HCT116 (cell line): Measurements from ENCODE around the gene PNPLA2. TPM values are rescaled to one million over a fixed set of nuclear protein-coding genes. Genes with fewer than 3 reads are reported as not detected.

ENCODE experiments used
- ATAC-seq: fragments of 200-7000 bp; cut with Tn5 transposase; 2 replicates; pipeline ENCODE4 v1.9.1; 2020; ENCODE audit warnings: mild to moderate bottlenecking, moderate library complexity
- BruUV-seq: library from RNA; stranded (reverse); fragments of 400-500 nt; replicated peaks from 2 replicates; lab custom pipeline; 2021; lab: Mats Ljungman, UMichigan
- CTCF ChIA-PET: fragments of 300-600 bp; sonication (Branson Sonifier 250); formaldehyde crosslinking; loops from one replicate; lab custom pipeline; 2021; ENCODE audit warnings: antibody characterized with exemption; lab: Charles Lee
- POLR2A ChIA-PET: fragments of 300-600, 350-600 bp; sonication (Branson Sonifier 250); formaldehyde crosslinking; loops from one replicate; lab custom pipeline; 2021; ENCODE audit warnings: antibody characterized with exemption; lab: Charles Lee
- RAD21 ChIA-PET, 2 experiments: fragments of 300-600 bp; sonication (Branson Sonifier 250); formaldehyde crosslinking; loops; one replicate each; lab custom pipeline; 2023; ENCODE audit warnings: low total read pairs in 2 of 2; ENCODE audit not compliant: uncharacterized antibody in 2 of 2, unreplicated experiment in 2 of 2, low non-redundant PET in 1 of 2; lab: Charles Lee
- DNase-seq: peaks from one replicate; pipeline ENCODE4 v3.0.0-alpha.2; 2010; ENCODE audit warnings: low read depth, low spot score
- H2AFZ ChIP-seq: fragments of 200-600 bp; shearing (Covaris generic), sonication (generic); 2 replicates; pipeline ENCODE4 v1.6.1; 2017; ENCODE audit warnings: low read depth, mixed run types, mixed read lengths, antibody characterized with exemption, low read length; ENCODE audit not compliant: poor library complexity, severe bottlenecking
- H3K27ac ChIP-seq: 2 replicates; pipeline ENCODE4 v1.5.1; 2012; ENCODE audit warnings: low read depth, low read length
- H3K27me3 ChIP-seq: fragments of 200-600 bp; sonication (generic); 2 replicates; pipeline ENCODE4 v1.6.1; 2016; ENCODE audit warnings: mixed run types, low read length, mixed read lengths; ENCODE audit not compliant: insufficient read depth
- H3K36me3 ChIP-seq, 2 experiments: fragments of 200-500 bp in 1 of 2; fragments of 200-600 bp in 1 of 2; sonication (Bioruptor generic) in 1 of 2; sonication (generic) in 1 of 2; 2 replicates each; pipeline versions ENCODE4 v1.5.1 to v1.6.1; 2014 to 2016; ENCODE audit warnings: low read length in 2 of 2, inconsistent platforms in 1 of 2, mixed read lengths in 1 of 2, mixed run types in 1 of 2; ENCODE audit not compliant: insufficient read depth in 2 of 2, control insufficient read depth in 1 of 2
- H3K4me1 ChIP-seq, 2 experiments: fragments of 200-600 bp in 1 of 2; sonication (generic) in 1 of 2; 2 replicates each; pipeline versions ENCODE4 v1.5.1 to v1.6.1; 2012 to 2017; ENCODE audit warnings: low read length in 2 of 2, inconsistent platforms in 1 of 2, mild to moderate bottlenecking in 1 of 2, mixed read lengths in 1 of 2, mixed run types in 1 of 2, moderate library complexity in 1 of 2; ENCODE audit not compliant: insufficient read depth in 2 of 2, control insufficient read depth in 1 of 2
- H3K4me2 ChIP-seq: fragments of 200-600 bp; sonication (generic); 2 replicates; pipeline ENCODE4 v1.6.1; 2017; ENCODE audit warnings: mixed run types, low read length, mixed read lengths
- H3K4me3 ChIP-seq, 2 experiments: fragments of 200-600 bp in 1 of 2; sonication (generic) in 1 of 2; replicated peaks in 1 of 2; 2 replicates each; pipeline ENCODE4 v1.5.1; 2011 to 2016; ENCODE audit warnings: low read length in 2 of 2, control low read depth in 1 of 2, low read depth in 1 of 2, mild to moderate bottlenecking in 1 of 2, mixed read lengths in 1 of 2, mixed run types in 1 of 2
- H3K79me2 ChIP-seq: fragments of 200-600 bp; sonication (generic); 2 replicates; pipeline ENCODE4 v1.6.1; 2017; ENCODE audit warnings: mild to moderate bottlenecking, mixed run types, low read length, moderate library complexity, mixed read lengths; ENCODE audit not compliant: insufficient read depth
- H3K9ac ChIP-seq: fragments of 200-600 bp; sonication (generic); 2 replicates; pipeline ENCODE4 v1.6.1; 2016; ENCODE audit warnings: low read length, mixed read lengths
- H3K9me2 ChIP-seq: fragments of 200-600 bp; sonication (generic), shearing (Covaris generic); 2 replicates; pipeline ENCODE4 v1.6.1; 2017; ENCODE audit warnings: mixed run types, mild to moderate bottlenecking, moderate library complexity; ENCODE audit not compliant: insufficient read depth
- H3K9me3 ChIP-seq, 2 experiments: fragments of 200-500 bp in 1 of 2; fragments of 200-600 bp in 1 of 2; sonication (Bioruptor generic) in 1 of 2; sonication (generic) in 1 of 2; 2 replicates each; pipeline ENCODE4 v1.6.1; 2014 to 2017; ENCODE audit warnings: low read length in 2 of 2, mixed read lengths in 2 of 2, inconsistent platforms in 1 of 2, low read depth in 1 of 2, mild to moderate bottlenecking in 1 of 2, mixed run types in 1 of 2, moderate library complexity in 1 of 2; ENCODE audit not compliant: control insufficient read depth in 1 of 2, insufficient read depth in 1 of 2
- H4K20me1 ChIP-seq: fragments of 200-600 bp; sonication (generic), shearing (Covaris generic); 2 replicates; pipeline ENCODE4 v1.6.1; 2017; ENCODE audit warnings: mixed run types, mild to moderate bottlenecking, moderate library complexity; ENCODE audit not compliant: insufficient read depth
- ATF3 ChIP-seq: IDR thresholded peaks from 2 replicates; pipeline ENCODE4 v1.6.1; 2012
- CBX3 ChIP-seq: IDR thresholded peaks from 2 replicates; pipeline ENCODE4 v1.6.1; 2012; ENCODE audit warnings: low read depth
- CEBPB ChIP-seq: IDR thresholded peaks from 2 replicates; pipeline ENCODE4 v1.6.1; 2012; ENCODE audit warnings: low read depth
- CTCF ChIP-seq, 3 experiments: fragments of 200-600 bp in 1 of 3; sonication (generic) in 1 of 3; IDR thresholded peaks in 2 of 3; conservative IDR thresholded peaks in 1 of 3; 2 replicates each; pipeline ENCODE4 v1.5.1; 2012 to 2017; ENCODE audit warnings: low read depth in 2 of 3, low read length in 2 of 3, antibody characterized with exemption in 1 of 3, borderline replicate concordance in 1 of 3, control low read depth in 1 of 3, mild to moderate bottlenecking in 1 of 3, mixed read lengths in 1 of 3, mixed run types in 1 of 3, moderate library complexity in 1 of 3; ENCODE audit not compliant: insufficient read depth in 1 of 3
- ELF1 ChIP-seq: IDR thresholded peaks from 2 replicates; pipeline ENCODE4 v1.6.1; 2012; ENCODE audit warnings: low read depth, borderline replicate concordance
- EZH2 ChIP-seq: fragments of 200-600 bp; sonication (generic); IDR thresholded peaks from 2 replicates; pipeline ENCODE4 v1.6.1; 2017; ENCODE audit warnings: antibody characterized with exemption, mixed run types
- FOSL1 ChIP-seq: IDR thresholded peaks from 2 replicates; pipeline ENCODE4 v1.6.1; 2012; ENCODE audit warnings: low read depth
- JUND ChIP-seq: IDR thresholded peaks from 2 replicates; pipeline ENCODE4 v1.6.1; 2012
- MAX ChIP-seq: IDR thresholded peaks from 2 replicates; pipeline ENCODE4 v1.6.1; 2012
- REST ChIP-seq: IDR thresholded peaks from 2 replicates; pipeline ENCODE4 v1.6.1; 2012; ENCODE audit warnings: low read depth
- SIN3A ChIP-seq: IDR thresholded peaks from 2 replicates; pipeline ENCODE4 v1.6.1; 2012; ENCODE audit warnings: low read depth
- SP1 ChIP-seq: IDR thresholded peaks from 2 replicates; pipeline ENCODE4 v1.6.1; 2012; ENCODE audit warnings: low read depth
- SRF ChIP-seq: IDR thresholded peaks from 2 replicates; pipeline ENCODE4 v1.6.1; 2012; ENCODE audit warnings: low read depth
- TCF7L2 ChIP-seq: IDR thresholded peaks from 2 replicates; pipeline ENCODE4 v1.7.0; 2011; ENCODE audit warnings: borderline replicate concordance, inconsistent platforms; ENCODE audit not compliant: insufficient read depth, insufficient read length; ENCODE audit errors: extremely low read depth
- YY1 ChIP-seq: IDR thresholded peaks from 2 replicates; pipeline ENCODE4 v1.6.1; 2011; ENCODE audit warnings: low read length, low read depth, moderate library complexity, mild to moderate bottlenecking; ENCODE audit not compliant: insufficient replicate concordance; ENCODE audit errors: extremely low read depth
- ZNF274 ChIP-seq: fragments of 200-500 bp; sonication (Bioruptor generic); IDR thresholded peaks from 2 replicates; pipeline ENCODE4 v1.6.1; 2014; ENCODE audit warnings: mild to moderate bottlenecking, low read depth, low read length, inconsistent platforms
- intact Hi-C: fragments of 100-400 bp; cut with micrococcal nuclease; formaldehyde crosslinking; loops from 2 replicates; pipeline ENCODE4 v1.10.0; 2022
- total RNA-seq: library from RNA; stranded (reverse); gene quantifications from one replicate; pipeline ENCODE4 v1.2.1, GENCODE V29; 2021; ENCODE audit not compliant: unreplicated experiment

PNPLA2 gene
- total RNA-seq, 1 experiment from 2014 or later: 124 TPM

- TF ChIP-seq EZH2 (no peak), ELF1 (no peak), CTCF (IDR thresholded peaks at IDR 0.05 in 2 of 3, conservative IDR thresholded peaks at IDR 0.05 in 1 of 3; ENCODE audit: borderline replicate concordance in 1 of 3, insufficient read depth in 1 of 3, low read depth in 2 of 3, low read length in 2 of 3) (no peak), SIN3A (no peak)
- TF ChIP-seq, all 23 proteins: peak for 0
These were observed 26.8 kb upstream of the PNPLA2 start (continued) for GRCh38 chr11:791658-792534.

GRCh38 chr11:792535-792821 lies 26.2 kb upstream of the PNPLA2 start:
- Histone ChIP-seq H3K9me2 (no peaks in the 10 kb centered on the region), H3K79me2 (peaks cover 27% of the 10 kb centered on the region), H3K9ac (no peak overlapping the region), H3K27ac (no peak overlapping the region), H3K9me3 (no peaks in the 10 kb centered on the region), H3K36me3 (peaks cover 0 to 4% of the 10 kb centered on the region in 2 experiments; a peak in 1 of 4 replicates), H3K27me3 (no peaks in the 10 kb centered on the region), H3K4me3 (no peak overlapping the region), H3K4me2 (no peak overlapping the region), H3K4me1 (peaks cover 17 to 48% of the 10 kb centered on the region in 2 experiments), H2AFZ (no peak overlapping the region), H4K20me1 (no peaks in the 10 kb centered on the region)
- no peak for DNase-seq
- RAD21 ChIA-PET: no interaction called here
- CTCF ChIA-PET: no interaction called here
- no peak for ATAC-seq
- POLR2A ChIA-PET: no interaction called here
- intact Hi-C loops: no loop called here
- BruUV-seq: no TSS peak
- TF ChIP-seq JUND (no peak), SP1 (no peak), CTCF (IDR thresholded peaks at IDR 0.05 in 2 of 3, conservative IDR thresholded peaks at IDR 0.05 in 1 of 3; ENCODE audit: borderline replicate concordance in 1 of 3, insufficient read depth in 1 of 3, low read depth in 2 of 3, low read length in 2 of 3) (no peak), ZNF274 (no peak), CEBPB (no peak), REST (no peak), TCF7L2 (no peak), SIN3A (no peak), SRF (no peak), FOSL1 (no peak), YY1 (no peak), EZH2 (no peak), ATF3 (no peak), MAX (no peak), CBX3 (no peak)
